BLaER1 (cell line): ENCODE data around the gene SLC23A2.

Source experiments
- H3K27ac ChIP-seq: shearing (Covaris generic); formaldehyde crosslinking; 2 replicates; pipeline ENCODE4 v1.8.1; 2022
- H3K27me3 ChIP-seq: shearing (Covaris generic); formaldehyde crosslinking; 2 replicates; pipeline ENCODE4 v1.8.1; 2022
- H3K36me3 ChIP-seq: shearing (Covaris generic); formaldehyde crosslinking; 2 replicates; pipeline ENCODE4 v1.8.1; 2022
- H3K4me1 ChIP-seq: shearing (Covaris generic); formaldehyde crosslinking; 2 replicates; pipeline ENCODE4 v1.8.1; 2022
- H3K4me2 ChIP-seq: shearing (Covaris generic); formaldehyde crosslinking; 2 replicates; pipeline ENCODE4 v1.8.1; 2022
- H3K4me3 ChIP-seq: shearing (Covaris generic); formaldehyde crosslinking; 2 replicates; pipeline ENCODE4 v1.8.1; 2022
- H3K9ac ChIP-seq: shearing (Covaris generic); formaldehyde crosslinking; 2 replicates; pipeline ENCODE4 v1.8.1; 2022
- H3K9me3 ChIP-seq: shearing (Covaris generic); formaldehyde crosslinking; 2 replicates; pipeline ENCODE4 v1.8.1; 2022
- H4K20me1 ChIP-seq: shearing (Covaris generic); formaldehyde crosslinking; 2 replicates; pipeline ENCODE4 v1.8.1; 2022
- Cebpa-rat ChIP-seq: shearing (Covaris generic); IDR thresholded peaks from 2 replicates; pipeline ENCODE4 v1.8.1; 2022

SLC23A2 gene

GRCh38 chr20:4870906-4871305, 130.4 kb downstream of the SLC23A2 start:
- no peak for TF ChIP-seq Cebpa-rat
- no peaks in the 10 kb centered on the region; the same call in 1 of the 2 replicates for H4K20me1 ChIP-seq
- no peaks in the 10 kb centered on the region for H3K4me1 ChIP-seq
- H3K36me3 ChIP-seq = peaks cover 97% of the 10 kb centered on the region
- H3K4me3 ChIP-seq = no peak overlapping the region
- no peaks in the 10 kb centered on the region for H3K27me3 ChIP-seq
- H3K9ac ChIP-seq = no peak overlapping the region
- H3K9me3 ChIP-seq = no peaks in the 10 kb centered on the region
- H3K4me2 ChIP-seq = no peak overlapping the region
- no peak overlapping the region for H3K27ac ChIP-seq

- H3K9me3 ChIP-seq = no peaks in the 10 kb centered on the region
- H3K4me3 ChIP-seq = no peak overlapping the region
- no peak for TF ChIP-seq Cebpa-rat
- no peak overlapping the region for H3K9ac ChIP-seq
- H3K27ac ChIP-seq = no peak overlapping the region
- H4K20me1 ChIP-seq = peaks cover 4% of the 10 kb centered on the region; the same call in 1 of the 2 replicates
- H3K36me3 ChIP-seq = peaks cover 97% of the 10 kb centered on the region
- no peak overlapping the region for H3K4me2 ChIP-seq
- no peaks in the 10 kb centered on the region for H3K4me1 ChIP-seq
- no peaks in the 10 kb centered on the region for H3K27me3 ChIP-seq
These were observed 131.8 kb downstream of the SLC23A2 start for GRCh38 chr20:4869290-4870193.

- Histone ChIP-seq H3K9ac (no peak overlapping the region), H3K4me2 (no peak overlapping the region), H3K4me3 (no peak overlapping the region), H3K36me3 (peaks cover 95% of the 10 kb centered on the region), H4K20me1 (peaks cover 5% of the 10 kb centered on the region; the same call in 1 of the 2 replicates), H3K27ac (no peak overlapping the region), H3K4me1 (no peaks in the 10 kb centered on the region), H3K27me3 (no peaks in the 10 kb centered on the region), H3K9me3 (no peaks in the 10 kb centered on the region)
- no peak for TF ChIP-seq Cebpa-rat
These were observed 134.3 kb downstream of the SLC23A2 start for GRCh38 chr20:4867051-4867450.

GRCh38 chr20:4866429-4866828, 134.9 kb downstream of the SLC23A2 start:
- H3K9me3 ChIP-seq = no peaks in the 10 kb centered on the region
- no peak overlapping the region for H3K9ac ChIP-seq
- no peak overlapping the region for H3K4me3 ChIP-seq
- peaks cover 5% of the 10 kb centered on the region; the same call in 1 of the 2 replicates for H4K20me1 ChIP-seq
- no peak for TF ChIP-seq Cebpa-rat
- peaks cover 95% of the 10 kb centered on the region for H3K36me3 ChIP-seq
- H3K4me2 ChIP-seq = no peak overlapping the region
- H3K4me1 ChIP-seq = no peaks in the 10 kb centered on the region
- H3K27ac ChIP-seq = no peak overlapping the region
- H3K27me3 ChIP-seq = no peaks in the 10 kb centered on the region

GRCh38 chr20:4864311-4864752, 137.0 kb downstream of the SLC23A2 start:
- TF ChIP-seq Cebpa-rat = no peak
- H3K4me3 ChIP-seq = no peak overlapping the region
- no peak overlapping the region for H3K27ac ChIP-seq
- no peaks in the 10 kb centered on the region for H3K4me1 ChIP-seq
- H3K9me3 ChIP-seq = no peaks in the 10 kb centered on the region
- H3K9ac ChIP-seq = no peak overlapping the region
- no peak overlapping the region for H3K4me2 ChIP-seq
- 0 out of 2 replicates have a peak, but pooled peaks cover 5% of the 10 kb centered on the region for H4K20me1 ChIP-seq
- no peaks in the 10 kb centered on the region for H3K27me3 ChIP-seq
- H3K36me3 ChIP-seq = peaks cover 97% of the 10 kb centered on the region

- Histone ChIP-seq H3K4me2 (no peak overlapping the region), H3K4me1 (no peaks in the 10 kb centered on the region), H3K27ac (no peak overlapping the region), H4K20me1 (0 out of 2 replicates have a peak, but pooled peaks cover 5% of the 10 kb centered on the region), H3K9me3 (no peaks in the 10 kb centered on the region), H3K27me3 (no peaks in the 10 kb centered on the region), H3K9ac (no peak overlapping the region), H3K36me3 (peaks cover 99% of the 10 kb centered on the region), H3K4me3 (no peak overlapping the region)
- no peak for TF ChIP-seq Cebpa-rat
These were observed 138.6 kb downstream of the SLC23A2 start for GRCh38 chr20:4862661-4863060.

GRCh38 chr20:4861961-4862360, 139.3 kb downstream of the SLC23A2 start:
- no peak overlapping the region for H3K27ac ChIP-seq
- H3K36me3 ChIP-seq = peaks cover 99% of the 10 kb centered on the region
- no peak overlapping the region for H3K4me2 ChIP-seq
- H3K4me1 ChIP-seq = no peaks in the 10 kb centered on the region
- H4K20me1 ChIP-seq = 0 out of 2 replicates have a peak, but pooled peaks cover 5% of the 10 kb centered on the region
- no peak overlapping the region for H3K9ac ChIP-seq
- no peaks in the 10 kb centered on the region for H3K9me3 ChIP-seq
- no peak overlapping the region for H3K4me3 ChIP-seq
- H3K27me3 ChIP-seq = no peaks in the 10 kb centered on the region
- TF ChIP-seq Cebpa-rat = no peak

GRCh38 chr20:4858000-4858399, 143.3 kb downstream of the SLC23A2 start:
- H3K4me1 ChIP-seq = no peaks in the 10 kb centered on the region
- no peak overlapping the region for H3K27ac ChIP-seq
- no peaks in the 10 kb centered on the region for H4K20me1 ChIP-seq
- H3K9ac ChIP-seq = no peak overlapping the region
- H3K27me3 ChIP-seq = no peaks in the 10 kb centered on the region
- H3K4me3 ChIP-seq = no peak overlapping the region
- H3K36me3 ChIP-seq = peaks cover 98% of the 10 kb centered on the region
- no peak for TF ChIP-seq Cebpa-rat
- H3K4me2 ChIP-seq = no peak overlapping the region
- H3K9me3 ChIP-seq = no peaks in the 10 kb centered on the region

- peaks cover 86% of the 10 kb centered on the region for H3K36me3 ChIP-seq
- TF ChIP-seq Cebpa-rat = no peak
These were observed 145.1 kb downstream of the SLC23A2 start for GRCh38 chr20:4856022-4856755.

GRCh38 chr20:4855555-4855954, 145.8 kb downstream of the SLC23A2 start:
- Histone ChIP-seq H3K4me1 (no peaks in the 10 kb centered on the region), H3K4me2 (no peak overlapping the region), H3K4me3 (no peak overlapping the region), H3K27me3 (no peaks in the 10 kb centered on the region), H3K9ac (no peak overlapping the region), H3K27ac (no peak overlapping the region), H3K36me3 (peaks cover 81% of the 10 kb centered on the region), H4K20me1 (no peaks in the 10 kb centered on the region), H3K9me3 (no peaks in the 10 kb centered on the region)
- no peak for TF ChIP-seq Cebpa-rat

More at GRCh38 chr20:4856022-4856755, 145.1 kb downstream of the SLC23A2 start:
- no peaks in the 10 kb centered on the region for H3K4me1 ChIP-seq
- H3K4me3 ChIP-seq = no peak overlapping the region
- no peaks in the 10 kb centered on the region for H3K27me3 ChIP-seq
- no peaks in the 10 kb centered on the region for H4K20me1 ChIP-seq
- H3K27ac ChIP-seq = no peak overlapping the region
- H3K9me3 ChIP-seq = no peaks in the 10 kb centered on the region
- no peak overlapping the region for H3K4me2 ChIP-seq
- no peak overlapping the region for H3K9ac ChIP-seq
